ENCODE data around the gene RXFP1.

Gene RXFP1

GRCh38 chr4:158688813-158689212 lies 167.1 kb downstream of the RXFP1 start:
- no peak overlapping the region for H3K4me3 ChIP-seq (ENCODE audit: low read length)
- H3K36me3 ChIP-seq (ENCODE audit: control insufficient read depth, insufficient read depth, low read length), result no peaks in the 10 kb centered on the region
- no peak overlapping the region for H3K9ac ChIP-seq (ENCODE audit: low read length)
- no peaks in the 10 kb centered on the region for H3K9me3 ChIP-seq (ENCODE audit: control insufficient read depth, low read length)
- H3K27me3 ChIP-seq (ENCODE audit: control insufficient read depth, insufficient read depth, low read length), result no peaks in the 10 kb centered on the region
- H3K4me1 ChIP-seq (ENCODE audit: control insufficient read depth, insufficient read depth, low read length), result no peaks in the 10 kb centered on the region

Measured in mucosa of stomach (tissue), 1 donor.